HG03066 (cell line): ENCODE measurements around the gene PHACTR3.

Source experiments
- ATAC-seq: cut with Tn5 transposase; IDR thresholded peaks from one replicate; pipeline ENCODE4 v1.9.1; 2021; ENCODE audit warnings: low read depth; ENCODE audit not compliant: unreplicated experiment

PHACTR3 gene

DNA sequence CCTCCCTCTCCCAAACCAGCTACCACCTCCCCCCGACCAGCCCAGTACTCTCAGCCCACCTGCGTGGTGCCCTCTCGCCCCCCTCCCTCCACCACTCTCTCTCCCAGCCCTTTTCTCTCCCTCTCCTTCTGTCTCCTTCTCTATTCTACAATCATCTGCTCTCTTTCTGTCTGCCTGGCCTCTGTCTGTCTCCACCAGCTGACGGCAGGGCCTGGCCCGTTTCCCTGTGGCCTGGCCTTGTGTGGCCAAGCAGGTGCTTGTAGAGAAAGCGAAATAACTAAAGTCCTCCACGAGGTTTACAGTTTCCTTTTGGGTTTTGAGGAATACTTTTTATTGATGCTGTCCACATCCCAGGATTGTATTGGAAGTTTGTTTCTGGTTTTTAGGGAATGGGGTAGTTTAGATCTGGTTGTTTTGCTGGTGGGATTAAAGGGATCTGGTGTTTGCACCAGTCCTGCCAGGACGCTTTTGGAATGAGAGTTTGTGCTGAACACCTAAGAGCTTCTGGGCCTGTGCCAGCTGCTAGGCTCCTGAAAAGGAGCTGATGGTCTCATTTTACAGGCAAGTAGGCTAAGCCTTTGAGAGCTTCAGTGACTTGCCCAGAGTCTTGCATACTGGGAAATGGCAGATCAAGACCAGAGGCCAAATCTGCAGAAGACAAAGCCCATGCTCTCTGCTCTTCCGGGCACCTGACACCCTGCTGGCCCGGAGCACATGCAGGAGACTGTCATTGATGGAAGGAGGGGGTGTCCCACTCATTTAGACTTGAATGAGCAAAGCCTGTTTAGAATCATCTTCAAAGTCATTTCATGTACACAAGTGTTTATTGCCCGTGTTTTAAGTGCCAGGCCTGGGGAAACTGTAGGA lies 167.4 kb downstream of the PHACTR3 start:
- no peak for ATAC-seq

DNA sequence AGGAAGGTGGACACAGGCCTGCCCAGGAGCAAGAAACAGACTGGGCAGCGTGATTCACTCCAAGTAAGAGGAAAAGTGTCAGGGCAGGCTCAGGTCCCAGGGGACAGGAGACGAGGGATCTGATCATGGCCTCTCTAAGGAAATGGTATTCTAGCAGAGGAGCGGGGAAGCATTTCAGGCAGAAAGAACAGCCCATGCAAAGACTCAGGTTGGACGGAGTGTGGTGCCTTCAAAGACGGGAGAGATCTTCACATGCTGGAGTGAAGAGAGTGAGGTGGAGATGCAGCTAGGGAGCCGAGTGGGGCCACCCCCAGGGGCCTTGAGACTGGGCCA lies 168.0 kb downstream of the PHACTR3 start:
- ATAC-seq = no peak

- no peak for ATAC-seq
Measured at GRCh38 chr20:59772931-59773913, 168.9 kb downstream of the PHACTR3 start.

DNA sequence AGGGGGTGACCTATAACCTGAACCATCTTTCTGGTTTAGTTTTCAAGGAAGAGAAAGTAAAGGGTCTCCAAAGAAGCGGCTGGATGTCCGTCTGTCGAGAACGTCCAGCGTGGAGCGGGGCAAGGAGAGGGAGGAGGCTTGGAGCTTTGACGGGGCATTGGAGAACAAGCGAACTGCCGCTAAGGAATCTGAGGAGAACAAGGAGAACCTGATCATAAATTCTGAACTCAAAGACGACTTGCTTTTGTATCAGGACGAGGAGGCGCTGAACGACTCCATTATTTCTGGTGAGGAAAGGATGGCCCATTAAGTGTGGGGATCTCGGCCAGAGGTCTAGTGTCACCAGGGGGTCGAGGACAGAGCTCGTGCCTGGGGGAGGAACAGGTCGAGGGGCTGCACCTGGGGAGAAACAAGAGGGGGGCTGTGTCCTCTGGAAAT lies 169.9 kb downstream of the PHACTR3 start:
- ATAC-seq = no peak

- ATAC-seq = no peak
Measured at GRCh38 chr20:59774921-59775686, 170.8 kb downstream of the PHACTR3 start.

- no peak for ATAC-seq
Measured at GRCh38 chr20:59775687-59776055, 171.3 kb downstream of the PHACTR3 start.

DNA sequence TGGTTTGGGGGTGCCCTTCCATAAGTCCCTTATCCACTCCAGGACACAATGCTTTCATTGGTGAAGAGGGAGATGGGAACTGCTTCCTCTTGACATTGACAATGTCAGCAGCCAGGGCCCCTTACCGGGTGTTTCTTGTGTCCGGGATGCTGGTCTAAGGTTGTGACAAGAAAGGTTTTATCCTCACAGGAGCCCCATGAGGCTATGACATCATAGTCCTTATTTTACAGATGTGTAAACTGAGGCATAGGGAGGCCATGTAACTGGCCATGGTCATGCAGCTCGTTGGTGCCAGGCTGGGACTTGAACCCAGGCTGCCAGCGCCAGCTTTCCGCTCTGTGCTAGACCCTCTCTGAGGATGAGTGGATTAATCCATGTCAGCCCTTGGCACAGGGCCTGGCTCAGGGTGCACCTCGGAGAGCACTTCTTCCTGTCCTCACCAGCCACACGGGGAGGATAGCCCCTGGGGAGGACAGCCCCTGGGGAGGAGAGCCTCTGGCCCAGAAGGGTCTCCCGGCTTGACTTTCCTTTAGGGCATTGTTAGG lies 171.8 kb downstream of the PHACTR3 start:
- no peak for ATAC-seq

- no peak for ATAC-seq
Measured at GRCh38 chr20:59776626-59777330, 172.4 kb downstream of the PHACTR3 start.

DNA sequence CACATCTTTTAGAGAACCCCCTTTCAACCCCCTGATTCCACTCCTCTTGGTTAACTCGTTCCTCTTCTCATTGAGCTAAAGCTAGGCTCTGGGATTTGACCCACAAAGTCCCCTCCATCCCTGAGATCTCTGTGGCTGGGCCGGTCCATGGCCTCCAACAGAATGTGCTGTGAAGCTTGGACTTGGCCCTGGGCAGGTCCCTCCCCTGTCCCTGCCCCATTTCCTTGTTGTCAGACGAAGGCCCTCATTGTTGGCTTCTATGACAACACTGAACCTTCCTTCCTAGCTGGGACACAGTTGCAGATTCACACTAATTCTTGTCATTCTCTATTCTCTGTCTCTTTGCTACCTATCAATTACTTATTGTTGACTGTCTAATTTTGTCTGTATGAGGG lies 173.0 kb downstream of the PHACTR3 start:
- ATAC-seq = no peak

DNA sequence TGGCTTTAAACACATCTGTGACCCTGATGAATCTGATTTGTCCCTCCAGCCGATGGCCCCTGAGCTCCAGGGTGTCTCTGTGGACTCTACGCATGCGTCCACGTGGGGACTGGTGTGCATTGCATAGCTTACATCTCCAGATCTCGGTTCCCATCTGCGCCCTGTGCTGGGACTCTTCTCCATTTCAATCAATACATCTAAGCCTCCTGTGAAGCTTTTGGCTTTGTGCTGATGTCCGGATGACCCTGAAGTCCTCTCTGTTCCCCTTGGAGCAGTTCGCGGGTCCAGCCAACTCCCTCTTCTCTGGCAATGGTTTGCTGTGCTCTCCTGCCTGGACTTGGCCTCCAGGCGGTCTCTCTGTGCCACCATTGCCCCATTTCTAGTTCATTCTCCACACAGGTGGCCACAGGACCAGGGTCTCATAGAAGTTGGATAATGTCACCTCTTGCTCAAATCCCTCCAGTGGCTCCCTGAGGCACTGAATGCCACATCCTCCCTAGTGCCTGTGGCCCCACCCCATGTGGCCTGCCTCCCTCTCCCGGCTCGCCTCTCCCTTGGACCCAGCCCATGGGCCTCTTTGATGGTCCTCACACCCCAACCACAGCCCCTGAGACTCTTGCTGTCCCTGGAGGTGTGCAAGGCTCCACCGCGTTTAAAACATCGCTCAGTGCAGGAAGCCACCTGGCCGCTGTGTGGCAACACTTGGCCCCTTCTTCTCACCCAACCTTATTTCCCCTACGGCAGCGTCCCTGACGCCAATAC lies 173.7 kb downstream of the PHACTR3 start:
- ATAC-seq = no peak

- ATAC-seq = no peak
Measured at GRCh38 chr20:59778615-59779200, 174.4 kb downstream of the PHACTR3 start.

DNA sequence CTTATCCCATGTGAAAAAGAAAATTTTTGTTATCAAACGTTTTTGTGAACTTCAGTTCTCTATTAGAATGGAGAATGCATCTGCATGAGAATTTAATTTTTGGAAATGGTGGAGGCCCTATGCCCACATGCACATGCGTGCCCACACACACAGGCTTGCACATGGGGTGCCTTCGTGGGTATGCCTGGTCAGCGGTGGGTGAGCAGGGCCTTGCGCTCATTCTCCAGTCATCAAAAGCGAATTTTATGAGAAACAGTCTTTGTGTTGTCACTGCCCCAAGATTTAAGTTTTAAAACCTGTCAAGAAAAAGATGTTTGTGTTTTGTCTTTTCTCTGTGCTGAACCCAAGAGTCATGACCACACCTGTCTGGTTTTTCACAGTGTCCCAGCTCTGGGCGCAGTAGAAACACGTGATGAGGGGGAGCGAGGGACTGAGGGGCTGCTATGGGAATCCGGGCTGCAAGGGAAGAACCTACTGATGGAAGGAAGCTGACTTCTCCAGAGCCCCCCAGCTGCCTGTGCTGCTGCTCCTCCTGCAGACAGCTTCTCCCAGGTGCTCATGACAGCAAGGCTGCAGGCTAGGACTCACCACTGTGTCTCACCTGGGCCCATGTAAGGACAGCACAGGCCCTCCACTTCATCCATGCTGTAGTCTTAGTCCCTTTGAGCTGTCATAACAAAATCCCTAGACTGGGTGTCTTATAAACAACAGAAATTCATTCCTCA lies 175.5 kb downstream of the PHACTR3 start:
- no peak for ATAC-seq

GRCh38 chr20:59780494-59781185 lies 176.3 kb downstream of the PHACTR3 start:
- ATAC-seq = no peak

DNA sequence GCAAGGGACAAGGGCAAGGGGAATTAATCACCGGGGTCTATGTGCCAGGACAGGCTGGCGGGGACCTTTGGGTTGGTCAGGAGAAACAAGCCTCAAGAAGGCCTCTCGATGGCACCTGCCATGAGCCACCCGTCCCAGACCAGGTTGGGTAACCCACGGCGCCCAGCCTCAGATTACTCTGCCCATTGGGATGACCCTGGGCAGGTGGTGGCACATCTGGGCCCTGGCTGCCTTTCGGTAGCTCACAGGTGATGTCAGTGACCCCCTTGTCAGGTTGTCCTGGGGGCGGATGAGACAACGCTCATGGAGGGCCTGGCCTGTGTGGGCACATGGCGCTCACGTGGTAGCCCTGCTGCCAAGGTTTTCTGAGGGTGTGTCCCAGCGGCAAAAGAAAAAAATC lies 176.9 kb downstream of the PHACTR3 start:
- ATAC-seq = no peak

- no peak for ATAC-seq
Measured at GRCh38 chr20:59782986-59783640, 178.8 kb downstream of the PHACTR3 start.

DNA sequence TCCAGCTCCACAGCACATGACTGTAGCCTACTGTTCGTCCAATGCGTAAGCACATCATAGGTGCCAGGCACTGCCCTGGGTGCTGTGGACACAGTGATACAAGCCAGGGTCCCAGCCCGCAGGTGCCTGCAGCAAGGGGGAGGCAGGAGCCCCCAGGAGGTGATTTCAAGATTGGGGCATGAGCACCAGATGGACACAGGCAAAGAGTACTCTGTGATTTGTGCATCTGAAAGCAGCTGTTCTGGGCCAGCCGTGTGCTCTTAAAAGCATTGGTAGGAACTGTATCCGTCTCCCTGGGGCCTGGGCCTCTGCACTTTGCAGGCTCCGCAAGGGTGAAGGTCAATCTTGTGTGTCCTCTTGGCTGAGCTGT lies 179.3 kb downstream of the PHACTR3 start:
- no peak for ATAC-seq

- no peak for ATAC-seq
Measured at GRCh38 chr20:59784365-59784764, 180.0 kb downstream of the PHACTR3 start.
